NCI-H2227 treated with DMSO at 0.1 percent for 48 hours (cell line): ENCODE measurements around the gene CCNL2.
"Not testable (repeated sequence)": the region's sequence is repeated elsewhere in the genome, so short reads cannot be mapped to it uniquely, and the experiment has no call there.

Experiments
- DNase-seq: peaks from one replicate; lab custom pipeline; 2025; lab: John Stamatoyannopoulos, UW

CCNL2 gene

DNA sequence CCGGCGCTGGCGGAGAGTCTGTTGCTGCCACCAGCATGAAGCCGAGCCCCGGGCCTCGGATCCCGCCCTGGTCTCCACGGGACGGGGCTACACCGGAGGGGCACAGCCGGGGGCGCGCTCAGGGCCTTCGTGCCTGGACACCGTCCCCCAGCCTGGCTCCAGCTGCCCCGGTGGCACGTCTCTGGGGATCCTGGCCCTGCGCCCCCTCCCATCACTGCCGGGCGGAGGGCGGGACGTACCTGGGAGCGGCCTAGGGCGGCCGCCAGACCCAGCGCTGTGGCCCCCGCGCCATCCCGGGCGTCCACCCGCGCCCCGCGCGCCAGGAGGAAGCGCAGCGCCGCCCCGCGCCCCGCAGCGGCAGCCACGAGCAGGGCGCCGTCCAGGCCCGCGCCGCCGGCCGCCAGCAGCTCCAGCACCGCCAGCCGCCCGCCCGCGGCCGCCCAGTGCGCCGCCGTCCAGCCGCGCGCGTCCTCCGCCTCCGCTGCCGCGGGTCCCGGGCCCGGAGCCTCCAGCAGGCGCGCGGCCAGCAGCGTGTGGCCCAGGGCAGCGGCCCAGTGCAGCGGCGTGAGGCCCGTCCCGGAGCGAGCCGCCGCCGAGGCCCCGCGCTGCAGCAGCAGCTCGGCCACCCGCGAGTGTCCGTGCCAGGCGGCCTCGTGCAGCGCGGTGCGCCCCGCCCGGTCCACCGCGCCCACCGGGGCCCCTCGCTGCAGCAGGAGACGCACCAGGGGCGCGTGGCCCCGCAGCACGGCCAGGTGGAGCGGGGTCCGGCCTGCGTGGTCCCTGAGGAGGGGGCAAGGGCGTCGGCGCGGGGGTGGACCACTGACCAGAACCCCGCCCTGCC is 20.9 kb upstream of the CCNL2 start:
- DNase-seq, result no peak

GRCh38 chr1:1419363-1419812 is 20.3 kb upstream of the CCNL2 start:
- no peak for DNase-seq

- no peak for DNase-seq
These were observed 19.6 kb upstream of the CCNL2 start for GRCh38 chr1:1418464-1419362.

- DNase-seq, result not testable (repeated sequence)
These were observed 18.8 kb upstream of the CCNL2 start for GRCh38 chr1:1417825-1418463.

- DNase-seq, result not testable (repeated sequence)
These were observed 18.3 kb upstream of the CCNL2 start for GRCh38 chr1:1417396-1417795.

DNA sequence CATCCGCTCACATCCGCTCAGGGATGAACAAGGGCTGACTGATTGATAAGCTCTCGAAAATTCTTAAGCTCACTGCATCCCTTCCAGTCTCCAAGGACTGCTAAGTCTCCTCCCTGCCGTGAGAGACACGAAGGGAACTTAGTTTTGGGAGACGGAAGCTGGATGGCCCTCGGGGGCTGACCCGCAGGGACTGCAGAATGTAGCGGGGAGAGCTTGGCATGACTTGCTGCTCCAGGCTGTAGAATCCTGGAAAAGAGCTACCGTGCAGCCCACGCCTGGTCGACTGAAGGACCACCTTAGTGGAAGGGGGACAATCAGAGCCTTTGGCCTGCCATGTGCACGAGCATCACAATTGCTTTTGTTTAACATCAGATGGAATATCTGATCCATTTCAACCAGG is 16.6 kb upstream of the CCNL2 start:
- no peak for DNase-seq

GRCh38 chr1:1412311-1412902 is 13.3 kb upstream of the CCNL2 start:
- not testable (repeated sequence) for DNase-seq

GRCh38 chr1:1411626-1412025 is 12.5 kb upstream of the CCNL2 start:
- no peak for DNase-seq

GRCh38 chr1:1410238-1410637 is 11.1 kb upstream of the CCNL2 start:
- not testable (repeated sequence) for DNase-seq

DNA sequence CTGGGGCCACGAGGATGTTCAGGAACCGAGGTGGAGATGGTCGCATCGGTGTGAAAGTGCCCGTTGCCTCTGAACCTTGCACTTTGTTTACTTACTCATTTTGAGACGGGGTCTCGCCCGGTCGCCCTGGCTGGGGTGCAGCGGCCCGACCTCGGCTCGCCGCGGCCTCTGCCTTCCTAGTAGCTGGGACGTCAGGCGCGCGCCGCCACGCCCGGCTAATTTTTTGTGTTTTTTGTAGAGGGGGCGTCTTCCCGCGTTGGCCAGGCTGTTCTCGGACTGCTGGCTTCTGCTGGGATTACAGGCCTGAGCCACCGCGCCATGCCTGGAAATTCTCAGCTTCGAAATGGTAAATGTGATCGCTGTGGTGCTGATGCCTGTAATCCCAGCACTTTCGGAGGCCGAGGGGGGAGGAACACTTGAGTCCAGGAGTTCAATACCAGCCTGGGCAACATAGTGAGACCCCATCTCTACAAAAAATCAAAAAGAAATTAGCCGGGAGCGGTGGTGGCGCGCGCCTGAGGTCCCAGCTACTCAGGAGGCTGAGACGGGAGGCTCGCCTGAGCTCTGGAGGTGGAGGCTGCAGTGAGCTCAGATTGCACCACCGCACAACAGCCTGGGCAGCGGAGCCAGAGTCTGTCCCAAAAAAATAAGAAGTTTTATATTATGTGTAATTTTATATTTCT is 8.6 kb upstream of the CCNL2 start:
- DNase-seq, result peak; percentile 14

- DNase-seq, result peak; percentile 90
These were observed 7.9 kb upstream of the CCNL2 start, which contains the start of gene MRPL20 for GRCh38 chr1:1406821-1407635. MRPL20 (minus strand) TSS chr1:1407293; CDS start chr1:1407217, 76 bp downstream.

DNA sequence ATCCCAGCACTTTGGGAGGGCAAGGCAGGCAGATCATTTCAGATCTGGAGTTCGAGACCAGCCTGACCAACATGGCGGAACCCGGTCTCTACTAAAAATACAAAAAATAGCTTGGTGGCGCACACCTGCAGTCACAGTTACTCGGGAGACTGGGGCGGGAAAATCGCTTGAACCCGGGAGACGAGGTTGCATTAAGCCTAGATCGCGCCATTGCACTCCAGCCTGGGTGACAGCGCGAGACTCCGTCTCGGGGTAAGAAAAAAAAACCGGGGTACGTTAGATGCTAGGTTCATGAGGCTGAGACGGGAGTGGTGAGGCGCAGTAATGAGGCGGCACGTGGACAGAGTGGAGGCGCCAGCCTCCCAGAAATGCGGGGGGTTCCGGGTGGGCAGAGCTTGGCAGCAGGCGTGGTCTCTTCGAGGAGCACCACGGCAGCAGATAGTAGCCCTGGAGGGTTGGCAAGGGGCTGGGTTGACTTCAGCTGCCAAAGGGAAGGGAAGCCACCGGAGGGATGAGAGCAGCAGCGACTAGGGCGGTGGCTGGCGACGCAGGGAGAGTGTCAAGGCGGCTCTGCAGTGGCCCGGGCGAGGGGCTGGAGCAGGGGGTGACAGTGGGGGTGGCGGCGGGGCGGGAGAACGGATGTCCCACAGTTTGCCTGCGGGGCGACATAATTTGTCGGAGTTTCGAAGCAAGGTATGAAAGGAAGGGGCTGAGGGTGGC is 7.1 kb upstream of the CCNL2 start:
- no peak for DNase-seq

DNA sequence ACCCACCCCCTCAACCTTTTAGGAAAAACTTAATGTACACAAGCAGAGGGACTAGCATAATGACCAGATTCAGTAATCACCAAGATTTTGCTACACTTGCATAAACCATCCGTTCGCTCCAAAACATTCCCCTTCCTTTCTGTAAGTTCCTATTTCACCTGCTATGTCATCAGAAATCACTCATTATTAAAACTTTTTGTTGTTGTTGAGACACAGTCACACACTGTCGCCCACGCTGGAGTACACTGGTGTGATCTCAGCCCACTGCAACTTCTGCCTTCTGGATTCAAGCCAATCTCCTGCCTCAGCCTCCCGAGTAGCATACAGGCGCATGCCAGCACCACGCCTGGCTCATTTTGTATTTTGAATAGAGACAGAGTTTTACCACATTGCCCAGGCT is 4.5 kb upstream of the CCNL2 start:
- DNase-seq, result no peak

GRCh38 chr1:1402901-1403392 is 3.8 kb upstream of the CCNL2 start:
- not testable (repeated sequence) for DNase-seq

DNA sequence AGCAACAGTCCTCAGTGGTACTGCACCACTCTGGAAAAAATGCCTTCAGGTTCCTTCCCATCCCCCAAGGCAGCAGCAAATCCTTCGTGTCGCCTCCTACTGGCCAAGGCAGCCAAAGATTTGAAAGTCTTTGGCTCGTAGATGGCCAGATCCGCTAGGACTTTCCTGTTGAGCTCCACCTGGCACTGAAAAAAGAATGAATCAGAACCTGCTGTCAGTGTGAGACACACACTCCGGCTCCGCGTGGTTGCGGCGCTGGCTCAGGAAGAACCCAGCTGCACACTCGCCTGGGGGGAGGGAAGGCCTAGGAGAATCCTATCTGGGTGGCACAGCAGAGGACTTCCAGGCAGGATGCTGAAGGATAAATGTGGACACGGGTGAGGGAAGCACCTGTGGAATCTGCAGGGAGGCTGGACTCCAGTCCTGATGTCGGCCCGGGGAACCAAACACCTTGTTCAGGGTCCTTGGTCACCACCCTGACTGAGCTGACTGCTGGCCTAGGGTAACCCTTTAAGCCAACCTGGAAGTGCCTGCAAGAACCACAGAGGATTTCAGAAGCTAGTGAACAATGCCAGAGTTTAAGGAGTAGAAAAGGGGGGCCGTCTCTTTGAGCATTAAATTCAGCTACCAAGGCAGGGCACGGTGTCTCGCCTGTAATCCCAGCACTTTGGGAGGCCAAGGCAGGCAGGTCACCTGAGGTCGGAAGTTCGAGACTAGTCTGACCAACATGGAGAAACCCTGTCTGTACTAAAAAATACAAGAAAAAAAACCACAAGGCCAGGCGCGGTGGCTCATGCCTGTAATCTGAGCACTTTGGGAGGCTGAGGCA is 3.2 kb upstream of the CCNL2 start:
- peak; percentile 13 for DNase-seq

- no peak for DNase-seq
These were observed 2.4 kb upstream of the CCNL2 start for GRCh38 chr1:1401457-1402010.

DNA sequence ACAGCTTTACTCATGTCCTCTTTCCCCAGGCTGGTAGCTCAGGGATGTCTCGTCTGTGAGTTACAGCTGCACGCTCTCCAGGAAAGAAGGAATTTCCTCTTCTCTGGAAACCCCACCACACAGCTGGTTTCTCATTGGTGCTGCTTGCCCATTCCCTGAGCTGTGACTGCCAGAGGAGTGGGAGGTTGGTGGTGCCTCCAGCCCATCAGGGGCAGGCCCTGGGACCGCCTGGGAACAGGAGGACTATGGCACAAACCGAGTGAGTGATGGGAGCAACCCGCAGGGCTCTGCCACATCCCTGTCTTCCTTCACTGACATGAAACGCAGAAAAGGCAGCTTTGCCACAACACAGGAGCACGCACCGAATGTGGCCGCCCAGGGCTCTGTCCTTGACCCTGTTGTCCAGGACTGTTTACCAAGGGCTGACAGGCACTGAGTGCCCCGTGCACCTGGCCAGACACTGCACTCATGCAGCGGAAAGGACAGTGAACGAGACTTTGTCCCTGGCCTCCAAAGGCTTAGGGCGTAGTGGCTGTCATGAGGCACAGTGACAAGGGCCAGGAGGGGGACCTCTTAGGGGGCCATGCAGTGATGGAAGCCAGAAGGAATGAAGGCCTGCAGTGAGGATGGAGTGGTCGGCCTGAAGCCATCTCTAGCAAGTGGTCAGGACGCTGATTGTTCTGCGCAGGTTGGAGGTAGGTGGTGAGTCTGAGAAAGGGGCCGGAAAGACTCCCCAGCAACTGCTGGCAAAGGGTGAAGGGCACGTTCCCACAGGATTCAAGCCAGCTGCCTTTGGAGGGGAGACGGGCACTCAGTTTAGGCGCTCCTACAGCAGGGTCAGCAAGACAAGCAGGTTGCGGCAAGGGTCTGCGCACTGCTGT is 1.7 kb upstream of the CCNL2 start:
- DNase-seq, result no peak
